Measurements from ENCODE around the gene SPN. TPM values are rescaled to one million over a fixed set of nuclear protein-coding genes. Genes with fewer than 3 reads are reported as not detected.
"Not testable (repeated sequence)": the region's sequence is repeated elsewhere in the genome, so short reads cannot be mapped to it uniquely, and the experiment has no call there.

Gene SPN
- total and polyA plus RNA-seq, 7 donors: 0.13 to 1.5 (median 0.54) TPM

DNA sequence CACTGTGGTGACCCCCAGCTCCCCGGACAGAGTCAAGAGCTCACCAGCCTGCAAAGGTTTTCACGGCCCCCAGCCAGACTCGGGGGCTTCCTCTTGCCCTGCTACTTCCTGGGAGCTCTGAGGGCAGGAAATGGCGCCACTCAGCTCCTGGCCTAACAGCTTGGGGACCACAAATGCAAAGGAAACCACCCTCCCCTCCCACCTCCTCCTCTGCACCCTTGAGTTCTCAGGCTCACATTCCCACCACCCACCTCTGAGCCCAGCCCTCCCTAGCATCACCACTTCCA, 375 bp upstream of the SPN start:
- TF ChIP-seq CTCF (IDR thresholded peaks at IDR 0.05): no peak
- Histone ChIP-seq H3K27me3 (ENCODE audit: insufficient read depth in 3 of 3, low read length in 2 of 3) (peaks cover 0 to 1% (median 0%) of the 10 kb centered on the region in 3 donors), H3K27ac (no peak overlapping the region), H3K36me3 (ENCODE audit: insufficient read depth in 1 of 2, low read depth in 1 of 2) (no peaks in the 10 kb centered on the region), H3K4me3 (no peak overlapping the region), H3K9me3 (no peaks in the 10 kb centered on the region), H3K4me1 (no peaks in the 10 kb centered on the region)
- ATAC-seq (no peak), DNase-seq (no peak)
- WGBS, 3 donors: 61 to 70% (median 62%) methylated on average over 4 of the region's 4 CpGs
- intact Hi-C loops (cut with DNase I): no loop called here

GRCh38 chr16:29663807-29664090, 702 bp downstream of the SPN start:
- no peak overlapping the region for H3K4me3 ChIP-seq
- DNase-seq (no peak), ATAC-seq (no peak)
- no peaks in the 10 kb centered on the region for H3K36me3 ChIP-seq (ENCODE audit: insufficient read depth in 1 of 2, low read depth in 1 of 2)
- H3K27ac ChIP-seq: no peak overlapping the region
- intact Hi-C loops (cut with DNase I): no loop called here
- H3K27me3 ChIP-seq (ENCODE audit: insufficient read depth in 3 of 3, low read length in 2 of 3): peaks cover 0 to 1% (median 0%) of the 10 kb centered on the region in 3 donors
- WGBS, 3 donors: 82 to 96% (median 84%) methylated on average over 3 of the region's 3 CpGs
- H3K4me1 ChIP-seq: no peaks in the 10 kb centered on the region
- no peak for TF ChIP-seq CTCF (IDR thresholded peaks at IDR 0.05)
- H3K9me3 ChIP-seq: no peaks in the 10 kb centered on the region

- Histone ChIP-seq H3K4me3 (peak overlapping the region; percentile 4), H3K27ac (no peak overlapping the region)
- TF ChIP-seq CTCF (IDR thresholded peaks at IDR 0.05): no peak
These were observed 1.3 kb downstream of the SPN start for GRCh38 chr16:29664091-29664921.

DNA sequence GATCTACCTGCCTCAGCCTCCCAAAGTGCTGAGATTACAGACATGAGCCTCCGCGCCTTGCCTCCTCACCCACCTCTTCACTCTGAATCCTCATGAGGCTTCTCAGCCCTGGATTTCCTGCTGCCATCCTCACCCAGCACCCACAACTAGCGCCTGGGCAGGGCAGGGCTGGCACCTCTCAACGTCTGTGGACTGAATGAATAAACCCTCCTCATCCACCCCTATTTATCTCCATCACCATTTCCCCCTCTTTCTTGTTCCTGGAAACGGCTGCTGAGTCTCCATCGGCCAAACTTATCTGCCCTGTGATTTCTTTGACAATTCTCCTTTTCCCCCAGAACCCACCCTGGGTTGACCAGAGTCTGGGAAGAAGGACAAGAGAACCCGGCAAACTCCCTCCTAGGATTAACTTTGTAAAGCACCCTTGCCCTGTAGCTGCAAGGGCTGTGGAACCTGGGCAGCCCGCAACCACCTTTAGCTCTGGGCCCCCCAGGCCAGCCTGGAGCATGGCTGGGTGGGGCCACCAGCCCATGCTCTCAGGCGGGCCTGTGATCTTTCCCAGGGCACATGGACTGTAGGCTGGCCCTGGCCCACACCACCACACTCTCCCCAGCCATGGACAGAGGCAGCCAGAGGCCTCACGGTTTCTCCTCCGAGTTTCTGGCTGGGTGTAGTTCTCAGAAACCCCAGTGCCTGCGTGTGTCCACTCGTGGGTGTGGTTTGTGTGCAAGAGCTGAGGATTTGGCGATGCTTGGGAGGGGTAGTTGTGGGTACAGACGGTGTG, 2.4 kb downstream of the SPN start:
- DNase-seq (no peak), ATAC-seq (no peak)
- Histone ChIP-seq H3K27me3 (ENCODE audit: insufficient read depth in 3 of 3, low read length in 2 of 3) (peaks cover 0 to 1% (median 0%) of the 10 kb centered on the region in 3 donors), H3K4me3 (no peak overlapping the region), H3K36me3 (ENCODE audit: insufficient read depth in 1 of 2, low read depth in 1 of 2) (no peaks in the 10 kb centered on the region), H3K4me1 (no peaks in the 10 kb centered on the region), H3K9me3 (no peaks in the 10 kb centered on the region), H3K27ac (no peak overlapping the region)
- TF ChIP-seq CTCF (IDR thresholded peaks at IDR 0.05): no peak
- WGBS, 3 donors: 75 to 85% (median 78%) methylated on average over 15 of the region's 15 CpGs
- intact Hi-C loops (cut with DNase I): no loop called here

More at GRCh38 chr16:29664091-29664921, 1.3 kb downstream of the SPN start:
- 82 to 88% (median 87%) methylated on average over 35 of the region's 35 CpGs for WGBS, 3 donors
- H3K4me1 ChIP-seq: no peaks in the 10 kb centered on the region
- no peaks in the 10 kb centered on the region for H3K36me3 ChIP-seq (ENCODE audit: insufficient read depth in 1 of 2, low read depth in 1 of 2)
- DNase-seq: no peak
- ATAC-seq: peak in 1 of 4 donors; percentile 26
- peaks cover 0 to 1% (median 0%) of the 10 kb centered on the region in 3 donors for H3K27me3 ChIP-seq (ENCODE audit: insufficient read depth in 3 of 3, low read length in 2 of 3)
- H3K9me3 ChIP-seq: no peaks in the 10 kb centered on the region
- intact Hi-C loops (cut with DNase I): no loop called here

DNA sequence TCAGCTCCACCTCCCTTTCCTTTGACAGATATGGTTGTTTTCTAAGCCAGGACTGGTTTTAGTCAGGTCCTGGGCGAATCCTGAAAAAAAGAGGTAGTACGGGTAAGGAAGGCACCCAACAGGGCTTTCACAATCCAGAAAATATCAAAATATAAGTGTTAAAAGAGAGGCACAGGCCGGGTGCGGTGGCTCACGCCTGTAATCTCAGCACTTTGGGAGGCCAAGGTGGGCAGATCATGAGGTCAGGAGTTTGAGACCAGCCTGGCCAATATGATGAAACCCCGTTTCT, 4.2 kb downstream of the SPN start:
- not testable (repeated sequence) for H3K27ac ChIP-seq

More for the DNA sequence above, 4.2 kb downstream of the SPN start:
- H3K36me3 ChIP-seq (ENCODE audit: insufficient read depth in 1 of 2, low read depth in 1 of 2); H3K4me3 ChIP-seq; H3K27me3 ChIP-seq (ENCODE audit: insufficient read depth in 3 of 3, low read length in 2 of 3); intact Hi-C loops (cut with DNase I); H3K4me1 ChIP-seq; DNase-seq; H3K9me3 ChIP-seq; ATAC-seq: not testable (repeated sequence)
- WGBS, 3 donors: 84 to 92% (median 88%) methylated on average over 6 of the region's 6 CpGs

Data from psoas muscle (tissue), 8 donors.